Inflammatory macrophage treated with lipopolysaccharide for 1 hour (primary cell): ENCODE results near the gene ENPP5.
A peak's percentile ranks its signal among the peaks of the same experiment; 100 is the strongest.
"Not testable (repeated sequence)": the region's sequence is repeated elsewhere in the genome, so short reads cannot be mapped to it uniquely, and the experiment has no call there.

Experiments used
- DNase-seq, 2 donors: peaks; one replicate each; pipeline ENCODE4 v3.0.0-alpha.2; 2020 to 2022

Gene ENPP5

DNA sequence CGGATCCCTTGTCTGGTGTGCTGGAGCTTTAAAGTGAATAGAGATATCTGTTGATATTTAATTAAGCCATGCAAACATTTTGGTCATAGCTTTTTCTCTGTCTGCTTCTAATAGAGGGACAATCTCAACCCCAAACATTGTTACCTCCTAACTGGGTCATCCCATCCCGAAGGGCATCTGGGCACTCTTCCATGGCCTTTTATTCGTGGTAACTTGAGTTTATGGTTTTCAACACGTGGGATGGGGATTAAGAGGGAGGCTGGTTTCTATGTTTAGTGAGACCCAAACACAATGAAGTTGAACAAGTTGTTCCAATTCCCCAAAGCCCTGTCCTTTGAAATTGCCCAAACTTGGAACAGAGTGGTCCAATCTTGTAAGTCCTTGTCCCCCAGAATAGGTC lies 1.4 kb upstream of the ENPP5 start:
- no peak for DNase-seq

GRCh38 chr6:46160102-46160501 lies 10.7 kb downstream of the ENPP5 start:
- DNase-seq: no peak

GRCh38 chr6:46159229-46159628 lies 11.6 kb downstream of the ENPP5 start:
- DNase-seq: no peak

- no peak for DNase-seq
Observed at GRCh38 chr6:46156701-46157100, 14.1 kb downstream of the ENPP5 start.

DNA sequence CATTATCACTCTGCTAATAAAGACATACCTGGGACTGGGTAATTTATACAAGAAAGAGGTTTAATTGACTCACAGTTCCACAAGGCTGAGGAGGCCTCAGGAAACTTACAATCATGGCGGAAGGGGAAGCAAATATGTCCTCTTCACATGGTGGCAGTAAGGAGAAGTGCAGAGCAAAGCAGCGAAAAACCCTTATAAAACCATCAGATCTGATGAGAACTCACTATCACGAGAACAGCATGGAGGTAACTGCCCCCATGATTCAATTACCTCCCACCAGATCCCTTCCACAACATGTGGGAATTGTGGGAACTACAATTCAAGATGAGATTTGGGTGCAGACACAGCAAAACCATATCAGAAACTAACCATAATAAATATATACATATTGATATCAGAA lies 21.7 kb downstream of the ENPP5 start:
- DNase-seq: not testable (repeated sequence)

DNA sequence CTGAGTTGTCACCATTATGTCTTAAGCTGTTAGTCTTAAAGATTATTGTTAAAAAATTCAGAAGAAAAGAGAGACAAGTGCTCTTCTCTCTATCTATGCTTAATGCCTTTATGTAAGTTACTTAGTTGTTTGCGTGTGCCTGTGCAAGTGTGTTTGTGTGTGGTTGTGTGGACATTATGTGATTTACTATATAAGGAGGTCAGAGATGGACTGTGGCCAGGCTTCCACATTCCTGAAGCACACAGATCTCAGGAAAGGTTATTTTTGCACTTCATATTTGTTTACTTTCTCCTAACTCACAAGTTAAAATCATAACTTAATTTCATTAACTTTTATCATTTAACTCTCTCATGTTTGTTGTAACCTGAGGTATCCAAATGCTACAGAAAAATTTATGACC lies 26.5 kb downstream of the ENPP5 start:
- DNase-seq: no peak

DNA sequence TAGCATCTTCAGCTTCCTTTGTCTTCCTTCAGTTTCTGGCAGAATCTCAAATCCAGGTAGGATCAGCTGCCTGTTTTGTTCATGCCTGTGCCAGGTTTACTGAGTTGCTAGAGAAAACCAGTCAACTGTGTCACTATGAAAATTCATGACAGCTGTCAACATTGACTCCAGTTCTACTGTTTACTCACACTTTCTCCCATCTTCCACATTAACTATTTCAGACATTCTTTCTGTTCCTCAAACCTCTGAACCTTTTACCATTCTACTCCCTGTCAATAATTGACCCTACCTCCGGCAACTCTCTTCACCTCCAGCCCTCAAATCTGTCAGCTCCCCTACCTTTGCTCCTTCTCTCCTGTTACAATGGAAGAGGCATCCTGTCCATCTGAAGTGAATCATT lies 32.5 kb downstream of the ENPP5 start:
- DNase-seq: no peak

DNA sequence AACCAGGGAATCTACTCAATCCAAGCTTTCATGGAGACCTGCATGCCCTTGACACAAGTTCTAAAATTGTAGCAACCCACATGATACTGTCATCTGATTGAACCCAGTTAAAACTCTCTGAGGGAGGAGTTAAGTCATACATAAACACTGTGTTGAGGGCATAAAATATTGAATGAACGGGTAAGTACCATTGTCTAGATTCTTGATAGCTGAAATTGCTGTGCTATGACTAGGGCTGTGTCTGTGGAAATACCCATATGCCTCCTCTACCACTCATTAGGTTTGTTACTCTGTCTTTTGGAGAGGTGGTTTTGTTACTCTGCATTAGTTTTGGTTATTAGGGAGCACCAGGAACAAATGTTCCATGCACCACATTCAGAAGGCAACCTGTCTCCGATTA lies 33.4 kb downstream of the ENPP5 start:
- no peak for DNase-seq

DNA sequence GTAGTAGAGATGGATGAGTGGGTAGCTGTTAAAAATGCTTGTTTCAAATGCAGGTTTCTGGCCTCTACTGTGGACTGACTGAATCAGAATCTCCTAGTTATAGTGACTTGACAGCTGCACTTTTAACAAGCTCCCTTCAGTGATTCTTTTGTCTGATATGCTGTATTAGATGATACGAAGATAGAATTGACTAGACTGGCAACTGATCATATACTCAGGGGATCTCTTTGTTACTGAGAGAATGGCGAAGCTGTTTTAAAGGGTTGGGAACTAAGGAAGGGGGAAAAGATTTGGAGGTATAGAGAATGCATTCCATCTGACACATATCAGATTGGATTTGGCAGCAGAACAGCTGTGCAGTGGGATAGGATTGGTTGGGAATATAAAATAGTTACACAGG lies 33.9 kb downstream of the ENPP5 start:
- DNase-seq: no peak

GRCh38 chr6:46135176-46135575 lies 35.6 kb downstream of the ENPP5 start:
- no peak for DNase-seq

- no peak for DNase-seq
Observed at GRCh38 chr6:46134216-46134615, 36.6 kb downstream of the ENPP5 start.

DNA sequence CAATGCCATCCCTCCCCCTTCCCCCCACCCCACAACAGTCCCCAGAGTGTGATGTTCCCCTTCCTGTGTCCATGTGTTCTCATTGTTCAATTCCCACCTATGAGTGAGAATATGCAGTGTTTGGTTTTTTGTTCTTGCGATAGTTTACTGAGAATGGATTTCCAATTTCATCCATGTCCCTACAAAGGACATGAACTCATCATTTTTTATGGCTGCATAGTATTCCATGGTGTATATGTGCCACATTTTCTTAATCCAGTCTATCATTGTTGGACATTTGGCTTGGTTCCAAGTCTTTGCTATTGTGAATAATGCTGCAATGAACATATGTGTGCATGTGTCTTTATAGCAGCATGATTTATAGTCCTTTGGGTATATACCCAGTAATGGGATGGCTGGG lies 39.5 kb downstream of the ENPP5 start:
- DNase-seq: not testable (repeated sequence)

DNA sequence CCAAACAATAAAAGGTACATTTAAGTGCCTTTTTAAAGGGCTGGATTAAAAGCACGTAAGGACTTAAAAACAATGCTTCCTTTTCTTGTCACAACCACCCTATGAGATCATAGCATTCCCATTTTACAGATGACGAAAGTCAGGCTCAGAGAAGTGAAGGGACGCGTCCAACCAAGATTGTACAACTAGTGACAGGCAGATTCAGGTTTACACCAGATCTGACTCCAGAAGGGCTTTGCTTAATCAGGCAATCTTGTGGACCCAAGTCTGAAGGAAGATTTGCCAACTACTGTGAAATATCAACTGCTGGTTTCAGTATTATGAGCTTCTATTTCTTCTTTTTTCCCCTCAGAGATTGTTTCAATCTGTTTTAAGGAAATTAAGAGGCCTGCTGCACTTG lies 40.1 kb downstream of the ENPP5 start:
- peak; percentile 63 to 77 for DNase-seq

GRCh38 chr6:46129629-46130511 lies 40.9 kb downstream of the ENPP5 start, which contains the start of gene ENPP4:
Gene ENPP4 (plus strand): TSS chr6:46129989. CDS start chr6:46139584, 9,595 bp downstream.
- DNase-seq: peak; percentile 91 to 100

GRCh38 chr6:46129291-46129628 lies 41.5 kb downstream of the ENPP5 start:
- no peak for DNase-seq

DNA sequence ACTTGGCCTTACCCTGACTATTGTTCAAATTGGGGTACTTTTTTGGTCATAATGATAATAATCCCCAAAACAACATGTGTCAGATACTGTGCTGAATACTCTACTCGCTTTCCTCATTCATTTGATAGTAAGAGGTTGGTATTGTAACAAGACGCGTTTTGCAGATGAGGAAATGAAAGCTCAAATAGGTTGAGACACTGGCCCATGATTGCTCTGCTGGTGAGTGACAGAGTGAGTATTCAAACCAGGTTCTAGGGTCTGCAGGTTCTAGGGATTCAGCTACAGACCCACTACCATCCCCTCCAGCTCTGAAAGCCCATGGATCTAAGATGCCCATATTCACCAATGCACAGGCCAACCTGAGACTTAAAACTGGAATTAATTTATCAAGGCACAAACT lies 42.3 kb downstream of the ENPP5 start:
- peak; percentile 32 to 34 for DNase-seq

DNA sequence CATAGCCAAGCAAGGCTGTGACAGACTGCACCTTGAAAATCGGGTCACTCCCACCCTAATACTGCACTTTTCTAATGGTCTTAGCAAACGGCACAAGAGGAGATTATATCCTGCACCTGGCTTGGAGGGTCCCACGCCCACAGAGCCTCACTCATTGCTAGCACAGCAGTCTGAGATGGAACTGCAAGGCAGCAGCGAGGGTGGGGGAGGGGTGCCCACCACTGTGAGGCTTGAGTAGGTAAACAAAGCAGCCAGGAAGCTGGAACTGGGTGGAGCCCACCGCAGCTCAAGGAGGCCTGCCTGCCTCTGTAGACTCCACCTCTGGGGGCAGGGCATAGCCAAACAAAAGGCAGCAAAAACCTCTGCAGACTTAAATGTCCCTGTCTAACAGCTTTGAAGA lies 51.1 kb downstream of the ENPP5 start:
- not testable (repeated sequence) for DNase-seq

GRCh38 chr6:46118836-46119235 lies 51.9 kb downstream of the ENPP5 start:
- DNase-seq: no peak

GRCh38 chr6:46118157-46118556 lies 52.6 kb downstream of the ENPP5 start:
- DNase-seq: no peak

GRCh38 chr6:46116289-46116688 lies 54.5 kb downstream of the ENPP5 start:
- DNase-seq: no peak

DNA sequence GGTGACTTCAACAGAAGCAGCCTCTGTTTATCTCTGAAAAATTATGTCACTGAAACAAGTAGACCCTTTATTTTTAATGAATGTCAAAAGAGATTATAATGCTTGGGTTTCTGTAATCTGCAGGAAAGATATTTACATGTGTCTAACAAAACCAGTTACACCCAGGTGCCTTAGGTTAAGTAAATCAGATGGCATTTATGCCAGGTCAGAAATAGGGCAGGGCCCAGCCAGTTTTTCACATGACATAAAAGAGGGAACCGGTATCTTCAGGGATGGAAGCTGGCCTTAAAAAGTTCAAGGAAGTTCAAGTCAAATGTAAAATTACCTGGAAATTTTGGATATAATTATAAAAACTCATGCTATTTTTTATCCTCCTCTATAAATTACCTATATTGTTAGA lies 55.1 kb downstream of the ENPP5 start:
- no peak for DNase-seq

- no peak for DNase-seq
Observed at GRCh38 chr6:46113370-46113769, 57.4 kb downstream of the ENPP5 start.
